HepG2 (cell line): ENCODE data around the gene SERPINA3. TPM values are rescaled to one million over a fixed set of nuclear protein-coding genes. Genes with fewer than 3 reads are reported as not detected.
A peak's percentile ranks its signal among the peaks of the same experiment; 100 is the strongest.

Source experiments
- ATAC-seq: fragments of 200-7000 bp; cut with Tn5 transposase; 3 replicates; pipeline ENCODE4 v1.9.1; 2020; ENCODE audit warnings: mild to moderate bottlenecking, moderate library complexity
- BruUV-seq: library from RNA; stranded (reverse); fragments of 400-500 nt; replicated peaks from 2 replicates; lab custom pipeline; 2021; lab: Mats Ljungman, UMichigan
- CTCF ChIA-PET: fragments of 300-600 bp; formaldehyde crosslinking; extraction: SDS; loops from one replicate; lab custom pipeline; 2021; ENCODE audit warnings: low total read pairs, inconsistent platforms, low intra/inter-chr PET ratio; lab: Yijun Ruan, JAX
- POLR2A ChIA-PET: fragments of 350-600 bp; sonication (Branson Sonifier 250); formaldehyde crosslinking; loops from one replicate; lab custom pipeline; 2020; ENCODE audit warnings: antibody characterized with exemption, inconsistent platforms; lab: Yijun Ruan, JAX
- DNase-seq: peaks from one replicate; pipeline ENCODE4 v3.0.0-alpha.2; 2015; ENCODE audit warnings: low spot score
- FAIRE-seq: peaks from 3 replicates; lab custom pipeline; 2011; peaks lifted over from hg19 to GRCh38; lab: Jason Lieb, UNC
- H2AFZ ChIP-seq: one replicate; pipeline ENCODE4 v1.6.1; 2011; ENCODE audit warnings: low read length, inconsistent platforms
- H3K27ac ChIP-seq: fragments of 300-600 bp; 3 replicates; pipeline ENCODE4 v1.8.0; 2011; ENCODE audit warnings: mixed run types, mild to moderate bottlenecking, mixed read lengths, low read length, inconsistent platforms; ENCODE audit not compliant: insufficient read depth; ENCODE audit errors: extremely low read length
- H3K27me3 ChIP-seq, 2 experiments: fragments of 200-600 bp in 1 of 2; 2 replicates in 1 of 2; 3 replicates in 1 of 2; pipeline versions ENCODE4 v1.6.0 to v1.8.0; 2011; ENCODE audit warnings: low read length in 2 of 2, mild to moderate bottlenecking in 2 of 2, moderate library complexity in 2 of 2, inconsistent platforms in 1 of 2; ENCODE audit not compliant: insufficient read depth in 2 of 2, control insufficient read depth in 1 of 2
- H3K36me3 ChIP-seq, 2 experiments: fragments of 200-600 bp in 1 of 2; replicated peaks in 1 of 2; 2 replicates in 1 of 2; 3 replicates in 1 of 2; pipeline versions ENCODE4 v1.5.1 to v1.8.0; 2011; ENCODE audit warnings: low read length in 2 of 2, inconsistent platforms in 1 of 2; ENCODE audit not compliant: insufficient read depth in 2 of 2, control insufficient read depth in 1 of 2
- H3K4me1 ChIP-seq: 2 replicates; pipeline ENCODE4 v1.5.1; 2012; ENCODE audit warnings: low read length, inconsistent platforms; ENCODE audit not compliant: insufficient read depth
- H3K4me2 ChIP-seq: 2 replicates; pipeline ENCODE4 v1.6.0; 2011; ENCODE audit warnings: low read depth, low read length, inconsistent platforms
- H3K4me3 ChIP-seq, 3 experiments: fragments of 200-600 bp in 1 of 3; sonication (generic), shearing (Covaris generic) in 1 of 3; replicated peaks in 1 of 3; 2 replicates each; pipeline ENCODE4 v1.5.1; 2011 to 2016; ENCODE audit warnings: low read length in 3 of 3, inconsistent platforms in 2 of 3, low read depth in 2 of 3, mild to moderate bottlenecking in 2 of 3, control low read depth in 1 of 3, mixed read lengths in 1 of 3; ENCODE audit not compliant: insufficient read depth in 1 of 3
- H3K79me2 ChIP-seq: one replicate; pipeline ENCODE4 v1.6.1; 2011; ENCODE audit warnings: low read length, inconsistent platforms; ENCODE audit not compliant: insufficient read depth
- H3K9ac ChIP-seq: 2 replicates; pipeline ENCODE4 v1.6.0; 2011; ENCODE audit warnings: mild to moderate bottlenecking, low read depth, low read length, inconsistent platforms; ENCODE audit not compliant: insufficient read depth
- H3K9me3 ChIP-seq: 2 replicates; pipeline ENCODE4 v1.5.1; 2012; ENCODE audit warnings: mild to moderate bottlenecking, low read length
- H4K20me1 ChIP-seq: 2 replicates; pipeline ENCODE4 v1.6.0; 2011; ENCODE audit warnings: inconsistent platforms, mild to moderate bottlenecking, low read length, moderate library complexity; ENCODE audit not compliant: insufficient read depth
- ARNTL ChIP-seq: sonication (generic); formaldehyde crosslinking; IDR thresholded peaks from 2 replicates; pipeline ENCODE4 v1.4.0; 2020; ENCODE audit warnings: mild to moderate bottlenecking, missing genetic modification reagents
- ATF7-NPFF ChIP-seq: sonication (generic); formaldehyde crosslinking; IDR thresholded peaks from 2 replicates; pipeline ENCODE4 v1.8.1; 2023; ENCODE audit warnings: mild to moderate bottlenecking, low read depth, missing genetic modification reagents, moderate library complexity
- E2F5 ChIP-seq: sonication (generic); formaldehyde crosslinking; conservative IDR thresholded peaks from 2 replicates; pipeline ENCODE4 v1.4.0; 2020; ENCODE audit warnings: missing genetic modification reagents
- ELF3 ChIP-seq: IDR thresholded peaks from 2 replicates; pipeline ENCODE4 v1.6.1; 2016; ENCODE audit warnings: missing genetic modification reagents, missing compliant biosample characterization
- ETV5 ChIP-seq: IDR thresholded peaks from 2 replicates; pipeline ENCODE4 v1.6.1; 2018; ENCODE audit warnings: missing biosample characterization, missing genetic modification reagents, inconsistent platforms, borderline replicate concordance
- GABPA ChIP-seq, 2 experiments: IDR thresholded peaks; 2 replicates each; pipeline ENCODE4 v1.6.1; 2011 to 2016; ENCODE audit warnings: low read depth in 2 of 2, low read length in 1 of 2, missing biosample characterization in 1 of 2, missing genetic modification characterization in 1 of 2
- NFRKB ChIP-seq: fragments of 450-650 bp; IDR thresholded peaks from 2 replicates; pipeline ENCODE4 v1.6.1; 2017
- PATZ1 ChIP-seq: sonication (generic); formaldehyde crosslinking; IDR thresholded peaks from 2 replicates; pipeline ENCODE4 v1.4.0; 2020; ENCODE audit warnings: missing genetic modification reagents
- POLR2G ChIP-seq: fragments of 200-400 bp; formaldehyde crosslinking; IDR thresholded peaks from 2 replicates; pipeline ENCODE4 v1.6.1; 2018; ENCODE audit warnings: mild to moderate bottlenecking, low read depth, low read length, moderate library complexity
- USF2 ChIP-seq, 2 experiments: sonication (generic) in 1 of 2; formaldehyde crosslinking in 1 of 2; IDR thresholded peaks; 2 replicates each; pipeline versions ENCODE4 v1.5.1 to v1.6.1; 2011 to 2020; ENCODE audit warnings: borderline replicate concordance in 1 of 2, low read depth in 1 of 2, low read length in 1 of 2, mild to moderate bottlenecking in 1 of 2, missing genetic modification reagents in 1 of 2, moderate library complexity in 1 of 2
- ZNF335 ChIP-seq: sonication (generic); formaldehyde crosslinking; IDR thresholded peaks from 2 replicates; pipeline ENCODE4 v1.4.0; 2020; ENCODE audit warnings: missing genetic modification reagents
- ZNF546 ChIP-seq: sonication (generic); formaldehyde crosslinking; conservative IDR thresholded peaks from 2 replicates; pipeline ENCODE4 v1.8.1; 2023; ENCODE audit warnings: mild to moderate bottlenecking, missing genetic modification reagents
- ZNF563 ChIP-seq: sonication (generic); formaldehyde crosslinking; IDR thresholded peaks from 2 replicates; pipeline ENCODE4 v1.8.0; 2022; ENCODE audit warnings: mild to moderate bottlenecking, moderate library complexity, missing genetic modification reagents
- ZNF687 ChIP-seq: sonication (generic); formaldehyde crosslinking; IDR thresholded peaks from 2 replicates; pipeline ENCODE4 v1.5.1; 2020; ENCODE audit warnings: mild to moderate bottlenecking, missing genetic modification reagents, moderate library complexity
- WGBS: methylation state at CpG from one replicate; pipeline ENCODE4 v1.1.6; 2017; ENCODE audit warnings: low lambda C conversion rate; 5-methylcytosine and 5-hydroxymethylcytosine counted together
- in situ Hi-C: cut with HindIII; loops from 2 replicates; pipeline ENCODE4 v1.10.0; 2017; ENCODE audit warnings: low pct_unique_long_range_greater_than_20kb; ENCODE audit not compliant: extremely low pct_ligation_motif_present
- intact Hi-C: fragments of 100-400 bp; cut with micrococcal nuclease; formaldehyde crosslinking; loops from one replicate; pipeline ENCODE4 v1.10.0; 2022; ENCODE audit not compliant: unreplicated experiment
- polyA plus RNA-seq, 8 experiments: library from polyadenylated mRNA; depleted of rRNA in 3 of 8; stranded (reverse) in 7 of 8; unstranded in 1 of 8; fragments of >200 nt; fragmentation: Illumina TruSeq in 4 of 8; extraction: Trizol in 4 of 8; gene quantifications; 2 replicates each; pipeline versions ENCODE4 v1.2.1 to v1.2.3, GENCODE V29; 2011 to 2016; ENCODE audit warnings: low read depth in 4 of 8, missing spikeins in 1 of 8, mixed read lengths in 1 of 8; ENCODE audit not compliant: insufficient read depth in 1 of 8
- total RNA-seq, 5 experiments: library from RNA; depleted of rRNA; stranded (reverse); fragments of >200 nt; fragmentation: Illumina TruSeq; extraction: Trizol; gene quantifications; 2 replicates each; pipeline ENCODE4 v1.2.3, GENCODE V29; 2016; ENCODE audit warnings: low read depth in 1 of 5

Gene SERPINA3
- total and polyA plus RNA-seq, 2 of the 13 experiments (the other 11 are each of a cell fraction or from before 2014, with no cell fraction given), result 825 to 2,200 TPM

GRCh38 chr14:94599656-94600004, 12.6 kb upstream of the SERPINA3 start:
- H3K9me3 ChIP-seq, result no peaks in the 10 kb centered on the region
- WGBS, result 0% methylated on average over 3 of the region's 3 CpGs
- H3K9ac ChIP-seq, result peak overlapping the region; percentile 72
- in situ Hi-C loops (no loop called here), intact Hi-C loops (loop anchor here (1.0 to 5.0 kb wide), 6 partner anchors 13 to 1462 kb away; partner anchors contain the start of genes SERPINA3, SERPINA4 and SERPINA5)
- no TSS peak for BruUV-seq
- ATAC-seq (no peak; the same call in 2 of the 3 replicates), DNase-seq (no peak), FAIRE-seq (no peak)
- H3K79me2 ChIP-seq, result peaks cover 31% of the 10 kb centered on the region
- H2AFZ ChIP-seq, result no peak overlapping the region
- no peaks in the 10 kb centered on the region for H3K36me3 ChIP-seq
- peak overlapping the region; percentile 96 for H3K27ac ChIP-seq
- no peaks in the 10 kb centered on the region for H4K20me1 ChIP-seq
- peaks cover 97% of the 10 kb centered on the region for H3K4me1 ChIP-seq
- CTCF ChIA-PET, result interaction anchor here (1.0 kb wide), 1 partner anchor 50 kb away, joined by 5 read pairs; no protein-coding TSS in a partner anchor
- H3K4me2 ChIP-seq, result peak overlapping the region; percentile 62
- no peaks in the 10 kb centered on the region for H3K27me3 ChIP-seq
- POLR2A ChIA-PET, result interaction anchor here (0.7 to 15.7 kb wide), 32 partner anchors 9 to 701 kb away, joined by 3 to 638 read pairs (median 6); partner anchors contain the start of genes SERPINA1, SERPINA3, SERPINA4 and SERPINA5
- peak overlapping the region in 1 of 3 experiments; percentile 24; a peak in 2 of 6 replicates for H3K4me3 ChIP-seq
- no peak for TF ChIP-seq NFRKB
- peak; percentile 40; the same call in 1 of the 2 replicates for TF ChIP-seq ELF3
- peak; percentile 80 for TF ChIP-seq PATZ1 (CRISPR knock-in tag)
- TF ChIP-seq USF2 (IDR thresholded peaks at IDR 0.05; ENCODE audit: low read depth, low read length), result 0 out of 2 replicates have a peak, but pooled peaks have one; percentile 21
- peak; percentile 57; the same call in 1 of the 2 replicates for TF ChIP-seq USF2 (CRISPR knock-in tag; IDR thresholded peaks at IDR 0.05; ENCODE audit: borderline replicate concordance)
- peak; percentile 43 for TF ChIP-seq ARNTL (CRISPR knock-in tag)
- TF ChIP-seq POLR2G, result 0 out of 2 replicates have a peak, but pooled peaks have one; percentile 4
- TF ChIP-seq ZNF563 (CRISPR knock-in tag), result 0 out of 2 replicates have a peak, but pooled peaks have one; percentile 3
- TF ChIP-seq ATF7-NPFF (CRISPR knock-in tag), result 0 out of 2 replicates have a peak, but pooled peaks have one; percentile 17
- TF ChIP-seq E2F5 (CRISPR knock-in tag), result no peak
- TF ChIP-seq ZNF687, result peak; percentile 9; the same call in 1 of the 2 replicates
- TF ChIP-seq GABPA (IDR thresholded peaks at IDR 0.05; ENCODE audit: low read depth, low read length), result no peak
- peak; percentile 39 for TF ChIP-seq GABPA (CRISPR knock-in tag; IDR thresholded peaks at IDR 0.05; ENCODE audit: low read depth)
- 0 out of 2 replicates have a peak, but pooled peaks have one; percentile 64 for TF ChIP-seq ZNF546
- no peak for TF ChIP-seq ZNF335 (CRISPR knock-in tag)
- peak; percentile 27; the same call in 1 of the 2 replicates for TF ChIP-seq ETV5 (CRISPR knock-in tag)
